ENCODE measurements around the gene EPS8L2. TPM values are rescaled to one million over a fixed set of nuclear protein-coding genes. Genes with fewer than 3 reads are reported as not detected.

EPS8L2 gene
- total and polyA plus RNA-seq, 2 of the 4 experiments (the other 2 are of a cell fraction) = 17.2 to 39.4 TPM

- Histone ChIP-seq H2BK5ac (ENCODE audit: low read depth, low read length, poor library complexity, severe bottlenecking) (no peak overlapping the region), H4K8ac (ENCODE audit: low read depth in 2 of 2, low read length in 2 of 2) (no peak overlapping the region), H3K23ac (ENCODE audit: low read depth, low read length) (no peak overlapping the region), H3K9me1 (ENCODE audit: insufficient read depth, low read length) (peaks cover 6% of the 10 kb centered on the region; the same call in 1 of the 2 replicates), H3K27me3 (ENCODE audit: control insufficient read depth, insufficient read depth, low read length) (no peaks in the 10 kb centered on the region), H3K14ac (replicated peaks; ENCODE audit: low read depth, low read length) (no peak overlapping the region), H3K9ac (ENCODE audit: low read depth, low read length) (no peak overlapping the region), H2AK5ac (ENCODE audit: low read depth, low read length) (no peak overlapping the region), H2BK120ac (ENCODE audit: low read depth, low read length) (no peak overlapping the region), H3K4me1 (ENCODE audit: control insufficient read depth, insufficient read depth, low read length) (no peaks in the 10 kb centered on the region), H2BK15ac (ENCODE audit: low read depth, low read length) (no peak overlapping the region), H3K56ac (ENCODE audit: extremely low read depth, insufficient read depth, low read length) (no peak overlapping the region), H4K5ac (ENCODE audit: low read depth, low read length) (no peak overlapping the region), H3K4me3 (ENCODE audit: insufficient read depth, low read depth, low read length) (no peak overlapping the region), H3K9me3 (ENCODE audit: control insufficient read depth, insufficient read depth, low read length) (no peaks in the 10 kb centered on the region), H3K27ac (ENCODE audit: insufficient read depth, low read length) (no peak overlapping the region), H2BK20ac (ENCODE audit: low read depth, low read length) (no peak overlapping the region), H3K36me3 (ENCODE audit: control insufficient read depth, insufficient read depth, low read length) (peaks cover 47% of the 10 kb centered on the region), H2AFZ (replicated peaks; ENCODE audit: low read length, poor library complexity) (no peak overlapping the region), H3K18ac (ENCODE audit: low read depth, low read length) (no peak overlapping the region), H4K20me1 (ENCODE audit: insufficient read depth, low read length) (peaks cover 18% of the 10 kb centered on the region), H2AK9ac (replicated peaks; ENCODE audit: low read depth, low read length, poor library complexity) (no peak overlapping the region), H3K4ac (ENCODE audit: low read depth, low read length) (no peak overlapping the region), H4K91ac (ENCODE audit: insufficient read depth, low read depth, low read length) (no peak overlapping the region), H3K4me2 (ENCODE audit: low read depth, low read length) (no peak overlapping the region), H3K79me1 (ENCODE audit: low read depth in 1 of 2, low read length in 2 of 2) (peaks cover 11 to 38% of the 10 kb centered on the region in 2 experiments)
- CTCF ChIA-PET = interaction anchor here (0.5 kb wide), 1 partner anchor 14 kb away, joined by 4 read pairs; no protein-coding TSS in a partner anchor
- 100% methylated on average over 3 of the region's 13 CpGs; no CpG with 5 or more reads in 1 of the 2 experiments for WGBS, 2 experiments (ENCODE audit: extremely low coverage in 2 of 2, insufficient read length in 1 of 2)
- no TSS peak for BruUV-seq (replicated peaks)
- intact Hi-C loops (cut with micrococcal nuclease) = no loop called here
- POLR2A ChIA-PET (ENCODE audit: unreplicated experiment) = no interaction called here
- dilution Hi-C loops (cut with HindIII; ENCODE audit: low sequenced_read_pairs, unreplicated experiment) = no loop called here
- no peak for ATAC-seq (ENCODE audit: low read depth)
- in situ Hi-C loops (cut with MboI; ENCODE audit: low sequenced_read_pairs) = no loop called here
- TF ChIP-seq MAFK (IDR thresholded peaks at IDR 0.05; ENCODE audit: low read depth, low read length) (no peak), NFE2L2 (IDR thresholded peaks at IDR 0.05; ENCODE audit: low read depth, low read length) (no peak), SMC3 (IDR thresholded peaks at IDR 0.05; ENCODE audit: low read depth, low read length) (no peak), MXI1 (IDR thresholded peaks at IDR 0.05; ENCODE audit: borderline replicate concordance, low read depth, low read length) (no peak), CEBPB (IDR thresholded peaks at IDR 0.05; ENCODE audit: low read depth, low read length) (no peak), CHD1 (IDR thresholded peaks at IDR 0.05; ENCODE audit: low read depth, low read length) (no peak), RCOR1 (IDR thresholded peaks at IDR 0.05; ENCODE audit: insufficient replicate concordance, low read length) (no peak), MAZ (IDR thresholded peaks at IDR 0.05; ENCODE audit: borderline replicate concordance, low read depth, low read length) (no peak), RAD21 (IDR thresholded peaks at IDR 0.05; ENCODE audit: low read length) (no peak), ELK1 (IDR thresholded peaks at IDR 0.05; ENCODE audit: borderline replicate concordance, low read depth, low read length) (no peak), RFX5 (IDR thresholded peaks at IDR 0.05; ENCODE audit: low read depth, low read length) (no peak), BHLHE40 (IDR thresholded peaks at IDR 0.05; ENCODE audit: low read depth, low read length) (no peak), FOS (IDR thresholded peaks at IDR 0.05; ENCODE audit: low read depth, low read length) (no peak), POLR2A (IDR thresholded peaks at IDR 0.05; ENCODE audit: low read depth, low read length) (no peak), USF2 (IDR thresholded peaks at IDR 0.05; ENCODE audit: low read depth, low read length) (no peak), CTCF (conservative IDR thresholded peaks at IDR 0.05; ENCODE audit: low read depth, low read length) (no peak)
- DNase-seq = no peak
These were observed 18.3 kb upstream of the EPS8L2 start for GRCh38 chr11:687751-688150.
